ENCODE data around the gene ADORA1.

Gene ADORA1

GRCh38 chr1:203143641-203144040 lies 16.1 kb downstream of the ADORA1 start:
- DNase-seq, result no peak

- DNase-seq, result no peak
Measured at GRCh38 chr1:203144661-203145060, 17.1 kb downstream of the ADORA1 start.

- no peak for DNase-seq
Measured at GRCh38 chr1:203145321-203146041, 18.0 kb downstream of the ADORA1 start.

GRCh38 chr1:203146042-203146369 lies 18.5 kb downstream of the ADORA1 start:
- DNase-seq, result no peak

- no peak for DNase-seq
Measured at GRCh38 chr1:203146537-203146936, 19.0 kb downstream of the ADORA1 start.

- no peak for DNase-seq
Measured at GRCh38 chr1:203147376-203147775, 19.9 kb downstream of the ADORA1 start.

GRCh38 chr1:203148127-203148526 lies 20.6 kb downstream of the ADORA1 start:
- DNase-seq, result no peak

GRCh38 chr1:203148579-203148978 lies 21.1 kb downstream of the ADORA1 start:
- no peak for DNase-seq

GRCh38 chr1:203149188-203149840 lies 21.8 kb downstream of the ADORA1 start:
- no peak for DNase-seq

- no peak for DNase-seq
Measured at GRCh38 chr1:203150511-203151297, 23.2 kb downstream of the ADORA1 start.

- no peak for DNase-seq
Measured at GRCh38 chr1:203151362-203152157, 24.0 kb downstream of the ADORA1 start.

- no peak for DNase-seq
Measured at GRCh38 chr1:203152158-203153034, 24.9 kb downstream of the ADORA1 start.

- no peak for DNase-seq
Measured at GRCh38 chr1:203153051-203153988, 25.8 kb downstream of the ADORA1 start.

GRCh38 chr1:203153989-203154821 lies 26.7 kb downstream of the ADORA1 start:
- no peak for DNase-seq

- DNase-seq, result no peak
Measured at GRCh38 chr1:203156280-203156679, 28.8 kb downstream of the ADORA1 start.

- no peak for DNase-seq
Measured at GRCh38 chr1:203158423-203158822, 30.9 kb downstream of the ADORA1 start.

- no peak for DNase-seq
Measured at GRCh38 chr1:203158960-203159665, 31.6 kb downstream of the ADORA1 start.

- no peak for DNase-seq
Measured at GRCh38 chr1:203159844-203160243, 32.3 kb downstream of the ADORA1 start.

- no peak for DNase-seq
Measured at GRCh38 chr1:203161175-203161574, 33.6 kb downstream of the ADORA1 start.
